DMS79 (cell line): Measurements from ENCODE around the gene SNRPE.

ENCODE experiments used
- DNase-seq: peaks from one replicate; lab custom pipeline; 2025; lab: John Stamatoyannopoulos, UW

Gene SNRPE

DNA sequence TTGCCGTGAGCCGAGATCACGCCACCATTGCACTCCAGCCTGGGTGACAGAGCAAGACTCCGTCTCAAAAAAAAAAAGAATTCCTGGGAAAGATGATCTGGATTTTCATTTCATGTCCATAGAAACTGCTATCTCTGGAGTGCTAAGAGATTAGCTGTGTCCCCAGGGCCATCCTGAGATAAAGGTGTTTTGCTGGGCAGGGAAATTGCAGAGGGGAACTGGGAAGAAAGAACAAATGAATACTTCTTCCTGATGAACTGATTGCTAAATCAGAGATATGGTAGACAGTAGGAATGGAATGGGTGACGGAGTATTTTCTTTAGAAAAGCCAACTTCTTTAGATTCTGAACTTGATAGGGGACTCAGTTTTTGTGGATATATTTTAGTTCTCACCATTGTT, 19.2 kb downstream of the SNRPE start:
- DNase-seq, result no peak

GRCh38 chr1:203888807-203889251, 27.4 kb downstream of the SNRPE start:
- no peak for DNase-seq

GRCh38 chr1:203891950-203892349, 30.6 kb downstream of the SNRPE start:
- DNase-seq, result no peak

- DNase-seq, result no peak
Observed at GRCh38 chr1:203898458-203899352, 37.3 kb downstream of the SNRPE start.

GRCh38 chr1:203899353-203899716, 37.9 kb downstream of the SNRPE start:
- DNase-seq, result no peak

GRCh38 chr1:203899869-203900714, 38.7 kb downstream of the SNRPE start:
- DNase-seq, result no peak

DNA sequence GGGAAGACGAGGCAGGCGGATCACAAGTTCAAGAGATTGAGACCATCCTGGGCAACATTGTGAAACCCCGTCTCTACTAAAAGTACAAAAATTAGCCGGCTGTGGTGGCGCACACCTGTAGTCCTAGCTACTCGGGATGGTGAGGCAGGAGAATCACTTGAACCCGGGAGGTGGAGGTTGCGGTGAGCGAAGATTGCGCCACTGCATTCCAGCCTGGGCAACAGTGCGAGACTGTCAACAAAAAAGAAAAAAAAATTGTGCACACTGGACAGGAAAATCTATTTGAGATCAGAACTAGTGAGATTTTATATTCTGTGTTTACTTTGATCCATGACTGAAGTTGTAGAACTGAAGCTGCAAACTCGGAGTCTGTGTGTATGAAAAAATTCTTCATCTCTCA, 40.2 kb downstream of the SNRPE start:
- DNase-seq, result no peak

- DNase-seq, result no peak
Observed at GRCh38 chr1:203905275-203905674, 43.9 kb downstream of the SNRPE start.

- no peak for DNase-seq
Observed at GRCh38 chr1:203906932-203907331, 45.5 kb downstream of the SNRPE start.

GRCh38 chr1:203907901-203908300, 46.5 kb downstream of the SNRPE start:
- DNase-seq, result no peak

GRCh38 chr1:203911806-203912205, 50.4 kb downstream of the SNRPE start:
- DNase-seq, result no peak

- no peak for DNase-seq
Observed at GRCh38 chr1:203913073-203913521, 51.7 kb downstream of the SNRPE start.

- no peak for DNase-seq
Observed at GRCh38 chr1:203914292-203914691, 52.9 kb downstream of the SNRPE start.

- no peak for DNase-seq
Observed at GRCh38 chr1:203915811-203916210, 54.4 kb downstream of the SNRPE start.

DNA sequence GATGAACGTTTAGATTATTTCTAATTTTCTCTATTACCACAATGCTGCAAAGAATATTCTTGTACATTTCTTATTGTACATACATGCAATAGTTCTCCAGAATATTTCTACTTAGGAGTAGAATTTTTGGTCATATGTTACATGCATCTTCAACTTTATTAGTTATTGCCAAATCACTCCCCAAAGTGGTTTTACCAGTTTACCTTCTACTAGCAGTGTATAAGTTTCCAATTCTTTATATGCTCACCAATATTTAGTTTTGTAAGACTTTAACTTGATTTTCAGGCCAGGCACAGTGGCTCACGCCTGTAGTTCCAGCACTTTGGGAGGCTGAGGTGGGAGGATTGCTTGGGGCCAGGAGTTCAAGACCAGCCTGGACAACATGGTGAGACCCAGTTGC, 55.4 kb downstream of the SNRPE start:
- DNase-seq, result no peak
